Spleen (tissue), 11 donors: ENCODE measurements around the gene NRCAM. TPM values are rescaled to one million over a fixed set of nuclear protein-coding genes. Genes with fewer than 3 reads are reported as not detected.

ENCODE experiments used
- DNase-seq: peaks from one replicate; pipeline ENCODE4 v3.0.0-alpha.2; 2020
- H3K27ac ChIP-seq, 8 donors: fragments of 200-600 bp; sonication (generic) in 7 of 8; 1 replicate in 4 of 8; 2 replicates in 4 of 8; pipeline versions ENCODE4 v1.5.0 to v1.8.0; 2016 to 2021; ENCODE audit warnings: inconsistent platforms in 4 of 8, mild to moderate bottlenecking in 4 of 8, moderate library complexity in 1 of 8
- H3K27me3 ChIP-seq, 7 donors: fragments of 200-600 bp; sonication (generic) in 6 of 7; replicated peaks in 1 of 7; 1 replicate in 4 of 7; 2 replicates in 3 of 7; pipeline versions ENCODE4 v1.5.0 to v1.8.0; 2016 to 2021; ENCODE audit warnings: inconsistent platforms in 3 of 7, mild to moderate bottlenecking in 1 of 7
- H3K36me3 ChIP-seq, 6 donors: fragments of 200-600 bp; sonication (generic) in 5 of 6; 1 replicate in 4 of 6; 2 replicates in 2 of 6; pipeline versions ENCODE4 v1.5.0 to v1.8.0; 2016 to 2021; ENCODE audit warnings: inconsistent platforms in 2 of 6
- H3K4me1 ChIP-seq, 6 donors: fragments of 200-600 bp; sonication (generic) in 5 of 6; 1 replicate in 3 of 6; 2 replicates in 3 of 6; pipeline versions ENCODE4 v1.5.0 to v1.8.0; 2016 to 2021; ENCODE audit warnings: inconsistent platforms in 3 of 6
- H3K4me3 ChIP-seq, 8 donors: fragments of 200-600 bp; sonication (generic) in 7 of 8; 1 replicate in 4 of 8; 2 replicates in 4 of 8; pipeline versions ENCODE4 v1.5.0 to v1.8.0; 2016 to 2021; ENCODE audit warnings: inconsistent platforms in 4 of 8, mild to moderate bottlenecking in 4 of 8, moderate library complexity in 2 of 8
- H3K9me3 ChIP-seq, 8 donors: fragments of 200-600 bp; sonication (generic) in 7 of 8; 1 replicate in 4 of 8; 2 replicates in 4 of 8; pipeline versions ENCODE4 v1.5.0 to v1.8.0; 2016 to 2021; ENCODE audit warnings: inconsistent platforms in 4 of 8
- POLR2A ChIP-seq, 3 donors: fragments of 450-650 bp; IDR thresholded peaks; one replicate each; pipeline ENCODE4 v1.5.1; 2017; ENCODE audit warnings: antibody characterized with exemption in 3 of 3, mild to moderate bottlenecking in 1 of 3
- POLR2AphosphoS5 ChIP-seq, 3 donors: sonication (generic); formaldehyde crosslinking; IDR thresholded peaks; one replicate each; pipeline ENCODE4 v1.5.1; 2017; ENCODE audit warnings: antibody characterized with exemption in 3 of 3
- WGBS, 5 donors: extraction: QIAGEN DNeasy Blood & Tissue Kit in 3 of 5; methylation state at CpG; one replicate each; pipeline versions ENCODE4 v1.1.5 to v1.1.7; 2013 to 2018; 5-methylcytosine and 5-hydroxymethylcytosine counted together
- intact Hi-C: fragments of 100-400 bp; cut with DNase I; formaldehyde crosslinking; loops from one replicate; pipeline ENCODE4 v1.15.0; 2023; ENCODE audit warnings: low total_unique reads
- polyA plus RNA-seq, 3 donors: library from polyadenylated mRNA; stranded (reverse); fragments of 200-250 nt; gene quantifications; one replicate each; pipeline ENCODE4 v1.2.1, GENCODE V29; 2013
- total RNA-seq, 7 donors: library from RNA; depleted of rRNA in 3 of 7; stranded (reverse); fragments of >200 nt in 3 of 7; fragmentation: NEBNext Ultra II Directional in 4 of 7; extraction: Animal tissue kit (Norgen Biotek cat#: 25700) in 4 of 7; gene quantifications; one replicate each; pipeline versions ENCODE4 v1.1.0 to v1.2.1, GENCODE V29; 2016 to 2021
- TF ChIP-seq, protein P1 (sequence below), 11 experiments: fragments of 200-600 bp in 7 of 11; fragments of 450-650 bp in 4 of 11; sonication (generic) in 4 of 11; IDR thresholded peaks in 8 of 11; conservative IDR thresholded peaks in 3 of 11; 1 replicate in 7 of 11; 2 replicates in 4 of 11; pipeline versions ENCODE4 v1.4.0 to v1.8.0; 2016 to 2021; ENCODE audit warnings: antibody characterized with exemption in 11 of 11, inconsistent platforms in 4 of 11, mild to moderate bottlenecking in 1 of 11
- donor health status: healthy with polysubstance abuse.
- donor health status: DM: no; HTN: no; CAD: no; lungs with moderate emphysema.
- donor health status: DM: no; HTN: no; CAD: no.
- donor health status: Bipolar disorder and iron deficiency.
- donor health status: healthy.
- donor health status: DM: no; HTN: no; CAD: no.
- donor health status: DM: yes; HTN: yes; CAD: no.

The NRCAM gene
- total and polyA plus RNA-seq, 10 donors: 4.1 to 88.5 (median 15.0) TPM

DNA sequence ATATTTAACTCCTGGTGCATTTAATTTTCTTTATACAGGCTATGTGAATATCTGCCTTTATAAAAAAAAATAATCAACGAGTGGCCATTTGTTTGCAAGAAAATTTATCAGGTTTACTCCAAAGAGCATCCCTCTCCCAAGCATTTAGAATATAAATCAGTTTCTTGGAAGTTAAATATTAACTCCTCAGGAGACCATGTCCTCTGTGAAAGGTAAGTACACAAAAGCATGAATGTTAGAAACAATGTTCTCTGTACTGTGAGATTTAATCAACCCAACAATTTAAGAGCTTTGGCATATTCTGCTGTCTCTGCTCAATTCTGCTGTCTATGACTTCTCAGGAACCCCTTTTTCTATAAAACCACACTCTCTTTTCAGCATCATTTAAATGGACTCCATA, 206.8 kb downstream of the NRCAM start:
- Histone ChIP-seq H3K27ac (no peak overlapping the region), H3K4me1 (no peaks in the 10 kb centered on the region), H3K36me3 (no peaks in the 10 kb centered on the region), H3K4me3 (no peak overlapping the region), H3K9me3 (no peaks in the 10 kb centered on the region), H3K27me3 (no peaks in the 10 kb centered on the region)
- no peak for DNase-seq
- intact Hi-C loops: no loop called here
- 70 to 78% (median 76%) methylated on average over 1 of the region's 1 CpG for WGBS, 5 donors
- no peak for TF ChIP-seq POLR2A (IDR thresholded peaks at IDR 0.05)
- no peak for TF ChIP-seq POLR2AphosphoS5 (IDR thresholded peaks at IDR 0.05)
- TF ChIP-seq, protein P1, sequence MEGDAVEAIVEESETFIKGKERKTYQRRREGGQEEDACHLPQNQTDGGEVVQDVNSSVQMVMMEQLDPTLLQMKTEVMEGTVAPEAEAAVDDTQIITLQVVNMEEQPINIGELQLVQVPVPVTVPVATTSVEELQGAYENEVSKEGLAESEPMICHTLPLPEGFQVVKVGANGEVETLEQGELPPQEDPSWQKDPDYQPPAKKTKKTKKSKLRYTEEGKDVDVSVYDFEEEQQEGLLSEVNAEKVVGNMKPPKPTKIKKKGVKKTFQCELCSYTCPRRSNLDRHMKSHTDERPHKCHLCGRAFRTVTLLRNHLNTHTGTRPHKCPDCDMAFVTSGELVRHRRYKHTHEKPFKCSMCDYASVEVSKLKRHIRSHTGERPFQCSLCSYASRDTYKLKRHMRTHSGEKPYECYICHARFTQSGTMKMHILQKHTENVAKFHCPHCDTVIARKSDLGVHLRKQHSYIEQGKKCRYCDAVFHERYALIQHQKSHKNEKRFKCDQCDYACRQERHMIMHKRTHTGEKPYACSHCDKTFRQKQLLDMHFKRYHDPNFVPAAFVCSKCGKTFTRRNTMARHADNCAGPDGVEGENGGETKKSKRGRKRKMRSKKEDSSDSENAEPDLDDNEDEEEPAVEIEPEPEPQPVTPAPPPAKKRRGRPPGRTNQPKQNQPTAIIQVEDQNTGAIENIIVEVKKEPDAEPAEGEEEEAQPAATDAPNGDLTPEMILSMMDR (IDR thresholded peaks at IDR 0.05 in 8 of 11, conservative IDR thresholded peaks at IDR 0.05 in 3 of 11): no peak

DNA sequence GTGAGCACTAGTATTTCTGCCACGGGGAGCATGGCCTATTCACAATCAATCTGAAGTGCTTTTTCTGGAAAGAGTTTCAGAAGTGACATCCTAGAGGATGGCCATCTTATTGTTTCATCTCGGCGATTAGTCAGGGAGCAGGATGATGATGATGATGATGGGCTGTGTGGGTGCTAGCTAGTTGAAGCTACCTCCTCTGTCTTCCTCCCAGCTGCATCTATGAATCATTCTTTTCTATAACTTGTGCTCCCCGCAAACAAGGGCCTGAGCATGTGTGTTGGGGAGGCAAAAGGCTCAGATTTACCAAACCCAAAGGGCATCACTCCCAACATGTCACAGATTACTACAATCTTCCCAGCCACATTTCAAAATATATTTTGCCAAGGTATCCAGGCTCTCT, 207.4 kb downstream of the NRCAM start:
- H3K4me1 ChIP-seq: no peaks in the 10 kb centered on the region
- TF ChIP-seq, protein P1 (IDR thresholded peaks at IDR 0.05 in 8 of 11, conservative IDR thresholded peaks at IDR 0.05 in 3 of 11): no peak
- no peak for TF ChIP-seq POLR2AphosphoS5 (IDR thresholded peaks at IDR 0.05)
- no peak for TF ChIP-seq POLR2A (IDR thresholded peaks at IDR 0.05)
- no peaks in the 10 kb centered on the region for H3K9me3 ChIP-seq
- no peaks in the 10 kb centered on the region for H3K27me3 ChIP-seq
- H3K4me3 ChIP-seq: no peak overlapping the region
- H3K27ac ChIP-seq: no peak overlapping the region
- WGBS, 5 donors: 82 to 92% (median 88%) methylated on average over 4 of the region's 4 CpGs
- intact Hi-C loops: no loop called here
- no peaks in the 10 kb centered on the region for H3K36me3 ChIP-seq
- no peak for DNase-seq

DNA sequence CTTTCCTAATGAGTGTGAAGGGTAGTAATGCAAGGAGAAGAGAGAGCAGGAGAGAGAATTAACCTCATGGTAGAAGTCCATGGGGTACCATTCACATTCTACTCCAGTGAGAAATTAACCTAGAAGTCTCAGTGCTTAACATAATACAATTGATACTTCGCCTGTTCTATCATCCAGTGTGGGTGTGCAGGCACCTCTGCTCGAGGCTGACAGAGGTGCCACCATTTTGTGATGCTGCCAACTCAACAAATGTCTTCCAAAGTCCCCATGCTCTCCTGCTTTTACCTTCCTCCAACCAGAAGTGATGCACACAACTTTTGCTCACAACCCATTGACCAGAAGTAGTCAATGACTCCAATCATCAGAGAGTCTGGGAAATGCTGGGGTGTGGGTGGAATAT, 207.8 kb downstream of the NRCAM start:
- Histone ChIP-seq H3K4me1 (no peaks in the 10 kb centered on the region), H3K27me3 (no peaks in the 10 kb centered on the region), H3K4me3 (no peak overlapping the region), H3K36me3 (no peaks in the 10 kb centered on the region), H3K9me3 (no peaks in the 10 kb centered on the region), H3K27ac (no peak overlapping the region)
- intact Hi-C loops: no loop called here
- 57 to 75% (median 74%) methylated on average over 2 of the region's 2 CpGs for WGBS, 5 donors
- no peak for DNase-seq
- TF ChIP-seq POLR2AphosphoS5 (IDR thresholded peaks at IDR 0.05) (no peak), POLR2A (IDR thresholded peaks at IDR 0.05) (no peak)
- TF ChIP-seq, protein P1 (IDR thresholded peaks at IDR 0.05 in 8 of 11, conservative IDR thresholded peaks at IDR 0.05 in 3 of 11): no peak

DNA sequence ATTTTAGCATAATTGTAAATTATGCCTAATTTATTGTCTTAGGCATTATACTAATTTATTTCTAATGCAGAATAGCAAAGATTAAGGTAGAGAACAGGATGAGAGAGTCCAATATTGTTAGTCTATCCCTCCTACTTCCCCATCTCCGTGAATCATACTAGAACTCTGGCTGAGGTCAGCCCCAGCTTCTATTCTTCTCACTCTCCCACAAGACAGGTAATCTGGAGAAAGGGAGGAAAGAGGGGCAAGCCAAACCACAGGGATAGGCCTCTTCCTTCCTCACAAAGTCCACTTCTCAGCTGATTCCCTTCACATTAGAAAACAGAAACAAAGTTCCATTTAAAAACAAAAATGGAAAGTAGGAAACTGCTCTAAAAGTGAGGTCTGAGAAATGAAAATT, 208.6 kb downstream of the NRCAM start:
- Histone ChIP-seq H3K4me3 (no peak overlapping the region), H3K36me3 (no peaks in the 10 kb centered on the region), H3K4me1 (no peaks in the 10 kb centered on the region), H3K27ac (no peak overlapping the region), H3K9me3 (no peaks in the 10 kb centered on the region), H3K27me3 (no peaks in the 10 kb centered on the region)
- TF ChIP-seq, protein P1 (IDR thresholded peaks at IDR 0.05 in 8 of 11, conservative IDR thresholded peaks at IDR 0.05 in 3 of 11): no peak
- no peak for TF ChIP-seq POLR2AphosphoS5 (IDR thresholded peaks at IDR 0.05)
- TF ChIP-seq POLR2A (IDR thresholded peaks at IDR 0.05): no peak
- no peak for DNase-seq
- WGBS, 5 donors: 38 to 57% (median 48%) methylated on average over 1 of the region's 1 CpG
- intact Hi-C loops: no loop called here
